Measurements from ENCODE around the gene ST3GAL3. TPM values are rescaled to one million over a fixed set of nuclear protein-coding genes. Genes with fewer than 3 reads are reported as not detected.

Gene ST3GAL3
- total and polyA plus RNA-seq, 11 donors: 14.4 to 31.7 (median 26.3) TPM

- Histone ChIP-seq H3K4me1 (peaks cover 0 to 14% (median 0%) of the 10 kb centered on the region in 12 donors), H3K27me3 (no peaks in the 10 kb centered on the region), H3K4me3 (no peak overlapping the region), H3K27ac (no peak overlapping the region), H3K36me3 (peaks cover 2 to 100% (median 99%) of the 10 kb centered on the region in 9 donors), H3K9me3 (no peaks in the 10 kb centered on the region)
- intact Hi-C loops (cut with DNase I): no loop called here
- DNase-seq: peak in 1 of 5 donors; percentile 37
- TF ChIP-seq POLR2A (IDR thresholded peaks at IDR 0.05) (no peak), CTCF (IDR thresholded peaks at IDR 0.05) (no peak)
- peak in 3 of 4 donors; percentile 40 to 79 (median 72) for ATAC-seq
- 61 to 72% (median 69%) methylated on average over 2 of the region's 2 CpGs for WGBS, 4 donors
These were observed 18.7 kb upstream of the ST3GAL3 start for GRCh38 chr1:43688594-43689000.

GRCh38 chr1:43689289-43689688 is 18.0 kb upstream of the ST3GAL3 start:
- ATAC-seq (no peak), DNase-seq (no peak)
- Histone ChIP-seq H3K36me3 (peaks cover 2 to 100% (median 99%) of the 10 kb centered on the region in 9 donors), H3K4me1 (peaks cover 0 to 14% (median 0%) of the 10 kb centered on the region in 12 donors), H3K27ac (no peak overlapping the region), H3K9me3 (no peaks in the 10 kb centered on the region), H3K4me3 (no peak overlapping the region), H3K27me3 (no peaks in the 10 kb centered on the region)
- intact Hi-C loops (cut with DNase I): no loop called here
- 90 to 97% (median 92%) methylated on average over 2 of the region's 2 CpGs for WGBS, 4 donors
- TF ChIP-seq POLR2A (IDR thresholded peaks at IDR 0.05) (no peak), CTCF (IDR thresholded peaks at IDR 0.05) (no peak)

- WGBS, 4 donors: 82 to 85% (median 84%) methylated on average over 10 of the region's 10 CpGs
- no peaks in the 10 kb centered on the region for H3K9me3 ChIP-seq
- H3K27ac ChIP-seq: no peak overlapping the region
- DNase-seq (no peak), ATAC-seq (peak in 1 of 4 donors; percentile 17)
- H3K4me1 ChIP-seq: peaks cover 0 to 12% (median 0%) of the 10 kb centered on the region in 12 donors
- H3K27me3 ChIP-seq: no peaks in the 10 kb centered on the region
- no peak overlapping the region for H3K4me3 ChIP-seq
- intact Hi-C loops (cut with DNase I): no loop called here
- peaks cover 5 to 100% (median 100%) of the 10 kb centered on the region in 9 donors for H3K36me3 ChIP-seq
- no peak for TF ChIP-seq POLR2A (IDR thresholded peaks at IDR 0.05)
- TF ChIP-seq CTCF (IDR thresholded peaks at IDR 0.05): no peak
These were observed 15.2 kb upstream of the ST3GAL3 start for GRCh38 chr1:43691871-43692815.

- Histone ChIP-seq H3K9me3 (no peaks in the 10 kb centered on the region), H3K4me1 (peaks cover 0 to 4% (median 0%) of the 10 kb centered on the region in 12 donors), H3K36me3 (peaks cover 5 to 100% (median 100%) of the 10 kb centered on the region in 9 donors), H3K27ac (no peak overlapping the region), H3K4me3 (no peak overlapping the region), H3K27me3 (no peaks in the 10 kb centered on the region)
- ATAC-seq (no peak), DNase-seq (no peak)
- WGBS, 4 donors: 92 to 96% (median 93%) methylated on average over 6 of the region's 6 CpGs
- TF ChIP-seq POLR2A (IDR thresholded peaks at IDR 0.05) (no peak), CTCF (IDR thresholded peaks at IDR 0.05) (no peak)
- intact Hi-C loops (cut with DNase I): no loop called here
These were observed 14.0 kb upstream of the ST3GAL3 start for GRCh38 chr1:43693371-43693770.
